Endothelial cell of hepatic sinusoid (primary cell): ENCODE results near the gene ASTE1.
"Not testable (repeated sequence)": the region's sequence is repeated elsewhere in the genome, so short reads cannot be mapped to it uniquely, and the experiment has no call there.

Source experiments
- in situ Hi-C: cut with HindIII; loops from 2 replicates; pipeline ENCODE4 v1.10.0; 2017; ENCODE audit warnings: low sequenced_read_pairs

ASTE1 gene

GRCh38 chr3:131009698-131010097 is 16.9 kb downstream of the ASTE1 start:
- in situ Hi-C loops = no loop called here

- in situ Hi-C loops = no loop called here
Observed at GRCh38 chr3:131008326-131008725, 18.3 kb downstream of the ASTE1 start.

GRCh38 chr3:131007782-131008181 is 18.8 kb downstream of the ASTE1 start:
- in situ Hi-C loops = no loop called here

- in situ Hi-C loops = no loop called here
Observed at GRCh38 chr3:131007256-131007655, 19.4 kb downstream of the ASTE1 start.

- in situ Hi-C loops = no loop called here
Observed at GRCh38 chr3:131004603-131005002, 22.0 kb downstream of the ASTE1 start.

GRCh38 chr3:131001071-131001470 is 25.6 kb downstream of the ASTE1 start:
- in situ Hi-C loops = no loop called here

GRCh38 chr3:130997289-130997688 is 29.3 kb downstream of the ASTE1 start:
- in situ Hi-C loops = no loop called here

- in situ Hi-C loops = no loop called here
Observed at GRCh38 chr3:130992344-130992743, 34.3 kb downstream of the ASTE1 start.

GRCh38 chr3:130991126-130991525 is 35.5 kb downstream of the ASTE1 start:
- in situ Hi-C loops = no loop called here

GRCh38 chr3:130990282-130990681 is 36.3 kb downstream of the ASTE1 start:
- in situ Hi-C loops = no loop called here

- in situ Hi-C loops = no loop called here
Observed at GRCh38 chr3:130981469-130981868, 45.2 kb downstream of the ASTE1 start.

GRCh38 chr3:130979117-130979516 is 47.5 kb downstream of the ASTE1 start:
- in situ Hi-C loops = no loop called here

GRCh38 chr3:130976706-130977105 is 49.9 kb downstream of the ASTE1 start:
- in situ Hi-C loops = no loop called here

- in situ Hi-C loops = no loop called here
Observed at GRCh38 chr3:130975251-130975650, 51.4 kb downstream of the ASTE1 start.

GRCh38 chr3:130974201-130974600 is 52.4 kb downstream of the ASTE1 start:
- in situ Hi-C loops = no loop called here

- in situ Hi-C loops = no loop called here
Observed at GRCh38 chr3:130973406-130973805, 53.2 kb downstream of the ASTE1 start.

- in situ Hi-C loops = not testable (repeated sequence)
Observed at GRCh38 chr3:130972592-130972991, 54.0 kb downstream of the ASTE1 start.

GRCh38 chr3:130971208-130971607 is 55.4 kb downstream of the ASTE1 start:
- in situ Hi-C loops = no loop called here

GRCh38 chr3:130969621-130970020 is 57.0 kb downstream of the ASTE1 start:
- in situ Hi-C loops = no loop called here

- in situ Hi-C loops = no loop called here
Observed at GRCh38 chr3:130968221-130968620, 58.4 kb downstream of the ASTE1 start.

GRCh38 chr3:130967281-130967680 is 59.3 kb downstream of the ASTE1 start:
- in situ Hi-C loops = no loop called here

GRCh38 chr3:130963878-130964277 is 62.7 kb downstream of the ASTE1 start:
- in situ Hi-C loops = no loop called here
